G401 (cell line): ENCODE results near the gene NEK4. TPM values are rescaled to one million over a fixed set of nuclear protein-coding genes. Genes with fewer than 3 reads are reported as not detected.

Source experiments
- DNase-seq: peaks from one replicate; pipeline ENCODE4 v3.0.0-alpha.2; 2015; ENCODE audit warnings: low spot score
- in situ Hi-C: cut with HindIII; loops from 2 replicates; pipeline ENCODE4 v1.10.0; 2016; ENCODE audit warnings: low sequenced_read_pairs, mixed read lengths
- total RNA-seq: library from RNA; depleted of rRNA; stranded (reverse); fragments of >200 nt; shearing (Covaris generic); gene quantifications from 2 replicates; pipeline ENCODE4 v1.2.3, GENCODE V29; 2014; rRNA removed

The NEK4 gene
- 34.1 and 40.7 TPM in 2 replicates for total RNA-seq

DNA sequence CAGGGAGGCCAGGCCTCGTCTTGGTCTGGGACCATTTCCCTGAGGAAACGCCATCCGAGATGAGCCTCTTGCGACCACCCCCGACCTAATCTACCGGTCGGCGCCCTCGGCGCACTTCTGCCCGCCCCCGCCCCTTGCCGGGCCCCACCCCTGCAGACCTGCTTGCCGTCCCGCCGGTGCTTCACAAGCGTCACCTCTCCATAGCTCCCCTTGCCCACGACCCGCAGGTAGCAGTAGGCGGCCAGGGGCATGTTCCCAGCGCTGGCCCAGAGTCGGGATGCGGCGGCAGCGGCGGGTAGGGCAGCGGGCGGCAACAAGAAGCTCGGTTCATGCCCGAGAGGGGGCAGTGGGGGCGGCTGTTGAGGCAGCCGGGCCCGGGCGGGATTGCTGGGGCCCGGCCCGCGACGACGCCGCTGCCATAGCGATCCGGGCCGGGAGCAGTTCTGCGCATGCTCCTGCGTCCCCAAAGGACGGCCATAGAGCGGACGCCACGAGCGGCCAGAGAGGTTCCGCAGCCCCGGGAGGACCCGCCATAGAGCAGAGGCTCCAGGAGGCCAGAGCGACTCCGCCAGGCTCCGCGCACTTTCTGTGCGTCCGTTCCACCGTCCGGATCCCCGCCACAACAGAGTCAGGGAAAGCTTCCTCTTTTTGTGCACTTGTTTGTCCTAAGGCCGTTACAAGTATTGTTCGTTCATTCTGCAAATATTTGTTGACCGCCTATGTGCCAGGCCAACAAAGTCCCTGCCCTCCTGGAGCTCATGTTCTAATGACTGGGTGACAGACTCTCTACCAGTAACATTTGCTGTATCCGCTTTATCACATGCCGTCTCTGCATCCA, at the start of gene NEK4:
Gene NEK4 (minus strand): TSS at position 445 of the 838 bp plus-strand sequence. CDS start 194 bp downstream, at position 251.
- peak; percentile 93 for DNase-seq

GRCh38 chr3:52819936-52820335, 49.2 kb upstream of the NEK4 start:
- in situ Hi-C loops = no loop called here
- no peak for DNase-seq

More for the DNA sequence above, at the start of gene NEK4:
- in situ Hi-C loops = no loop called here

DNA sequence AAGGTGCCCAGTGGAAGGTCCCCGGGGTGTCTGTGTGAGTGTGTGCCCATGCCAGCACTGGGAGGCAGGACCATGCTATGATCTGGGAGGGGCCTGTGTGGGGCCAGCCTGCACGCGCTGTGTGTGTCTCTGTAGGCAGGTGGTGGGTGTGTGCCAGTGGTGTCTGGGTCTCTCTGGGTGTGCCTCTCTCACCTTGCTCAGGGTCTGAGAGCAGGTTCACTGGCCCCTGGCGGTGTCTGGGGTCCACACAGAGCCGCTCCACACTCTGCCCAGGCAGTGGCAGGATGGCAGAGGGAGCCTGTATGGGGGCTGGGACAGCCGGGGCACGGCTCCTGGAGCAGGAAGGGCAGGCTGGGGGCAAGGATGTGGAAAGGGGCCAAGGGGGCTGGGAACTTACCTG, 47.1 kb upstream of the NEK4 start:
- DNase-seq = no peak
- in situ Hi-C loops = no loop called here

DNA sequence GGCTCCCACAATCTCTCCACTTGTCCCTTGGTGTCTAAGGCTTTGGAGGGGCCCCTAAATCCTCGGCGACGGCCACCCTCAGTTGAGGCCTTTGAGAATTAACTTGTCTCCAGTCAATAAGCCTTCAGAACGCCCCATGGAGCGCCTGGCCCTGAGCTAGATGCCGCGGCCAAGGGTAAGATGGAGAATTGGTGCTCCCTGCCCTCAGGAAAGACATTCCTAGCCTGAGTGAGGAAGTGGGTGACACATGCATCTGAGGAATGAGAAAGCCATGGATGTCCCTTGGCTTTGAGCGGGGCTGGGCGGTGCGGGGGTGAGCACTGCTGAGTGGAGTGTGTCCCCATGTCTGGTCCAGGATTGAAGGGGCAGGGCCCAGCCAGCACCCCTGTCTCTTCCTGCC, 46.5 kb upstream of the NEK4 start:
- in situ Hi-C loops = no loop called here
- no peak for DNase-seq

DNA sequence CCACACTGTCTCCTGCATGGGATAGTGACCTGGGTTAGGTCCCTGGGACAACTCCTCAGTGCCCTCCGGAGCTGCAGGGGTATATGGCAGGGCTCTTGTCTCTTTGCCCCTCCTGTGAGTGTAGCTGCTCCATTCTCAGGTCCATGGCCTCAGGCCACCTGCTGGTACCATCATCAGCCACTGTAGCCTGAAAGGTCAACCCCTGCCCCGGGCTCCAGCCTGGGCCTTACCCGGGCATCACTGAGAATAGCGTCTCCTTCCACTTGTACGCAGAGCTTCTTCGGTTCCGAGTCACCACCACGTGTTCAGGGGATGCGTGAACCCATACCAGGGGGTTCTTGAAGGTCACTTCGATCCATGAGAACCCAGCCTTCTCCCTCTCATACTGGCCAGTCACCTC, 45.9 kb upstream of the NEK4 start:
- no peak for DNase-seq
- in situ Hi-C loops = no loop called here

DNA sequence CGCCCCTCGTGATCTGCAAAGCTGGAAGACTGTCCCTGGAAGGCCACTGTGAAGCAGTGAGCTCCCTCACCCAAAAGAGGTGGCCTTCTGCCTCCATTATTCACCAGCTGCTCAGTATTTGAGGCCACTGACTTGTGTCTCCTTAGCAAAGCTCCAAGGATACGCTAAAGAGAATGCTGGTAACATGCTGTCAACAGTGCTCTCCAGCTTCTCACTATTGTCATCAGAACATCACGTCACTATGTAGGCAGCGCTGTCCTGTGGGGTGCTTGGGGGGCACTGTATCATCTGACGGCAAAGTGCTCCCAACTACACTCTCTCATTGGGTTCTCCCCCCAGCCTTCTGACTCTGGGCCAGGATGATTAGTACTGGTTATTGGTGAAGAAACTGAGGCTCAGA, 45.5 kb upstream of the NEK4 start:
- in situ Hi-C loops = no loop called here
- DNase-seq = no peak

GRCh38 chr3:52813810-52814209, 43.1 kb upstream of the NEK4 start:
- no peak for DNase-seq
- in situ Hi-C loops = no loop called here

DNA sequence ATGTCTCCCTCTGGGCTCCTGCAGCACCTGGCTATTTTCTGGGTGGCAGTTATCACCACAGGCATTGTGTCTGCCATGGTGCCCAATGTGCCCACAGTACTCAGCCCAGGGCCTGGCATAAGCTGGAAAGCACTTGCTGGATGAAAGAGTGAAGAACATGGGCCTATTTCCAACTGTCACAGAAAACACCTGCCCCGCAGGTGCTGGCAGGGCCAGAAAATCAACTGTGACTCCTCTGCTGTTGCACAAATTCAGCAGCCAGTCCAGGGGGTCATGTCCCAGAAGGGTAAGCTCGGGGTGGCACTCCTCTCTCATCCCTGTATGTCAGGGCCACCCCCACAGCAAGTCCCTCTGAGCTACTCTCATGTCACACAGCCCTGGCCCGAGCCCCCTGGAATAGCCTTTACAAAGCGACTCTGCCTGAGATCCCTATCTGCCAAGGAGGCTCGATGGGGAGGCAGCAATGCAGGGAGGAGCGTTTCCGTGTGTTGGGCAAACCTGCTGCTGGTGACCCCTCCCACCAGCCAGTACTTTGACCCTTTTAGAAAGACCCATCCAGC, 40.8 kb upstream of the NEK4 start:
- in situ Hi-C loops = no loop called here
- peak; percentile 64 for DNase-seq

DNA sequence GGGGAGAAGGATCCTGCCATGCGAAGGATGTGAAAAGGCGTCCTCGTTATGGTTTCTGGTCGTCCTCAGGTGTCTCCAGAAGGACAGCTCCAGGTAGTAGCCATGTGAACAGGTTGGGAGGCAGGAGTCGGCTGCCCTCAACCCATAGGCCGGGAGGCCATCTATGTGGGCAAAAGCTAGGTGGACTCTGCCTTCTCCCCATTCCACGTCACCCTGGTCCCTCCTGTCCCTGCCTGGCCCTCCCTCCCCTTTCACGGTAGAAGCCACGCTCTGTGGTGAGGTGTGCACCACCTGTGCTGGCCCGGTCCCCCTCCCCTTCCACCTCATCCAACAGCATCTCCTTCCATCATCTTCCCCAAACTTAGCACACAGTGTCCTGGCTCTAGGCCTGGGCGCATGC, 40.2 kb upstream of the NEK4 start:
- DNase-seq = peak; percentile 55
- in situ Hi-C loops = no loop called here

- DNase-seq = no peak
- in situ Hi-C loops = no loop called here
These were observed 39.1 kb upstream of the NEK4 start for GRCh38 chr3:52809662-52810377.

DNA sequence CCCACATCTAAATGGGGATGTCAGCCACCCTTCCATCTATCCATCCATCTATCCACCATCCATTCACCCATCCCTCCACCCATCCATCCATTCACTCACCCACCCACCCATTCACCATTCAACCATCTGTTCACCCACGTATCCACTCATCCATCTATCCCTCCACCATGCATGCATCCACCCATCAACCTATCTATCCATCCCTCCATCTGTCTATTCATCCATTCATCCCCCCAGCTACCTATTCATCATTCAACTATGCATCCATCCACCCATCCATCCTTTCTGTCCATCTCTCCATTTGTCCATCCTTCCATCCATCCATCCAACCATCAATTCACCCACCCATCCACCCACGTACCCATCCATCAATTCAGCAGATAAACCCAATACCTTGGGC, 38.4 kb upstream of the NEK4 start:
- in situ Hi-C loops = no loop called here

GRCh38 chr3:52805270-52806039, 34.7 kb upstream of the NEK4 start:
- peak; percentile 21 for DNase-seq
- in situ Hi-C loops = no loop called here

More for the DNA sequence above, 38.4 kb upstream of the NEK4 start:
- DNase-seq = no peak

DNA sequence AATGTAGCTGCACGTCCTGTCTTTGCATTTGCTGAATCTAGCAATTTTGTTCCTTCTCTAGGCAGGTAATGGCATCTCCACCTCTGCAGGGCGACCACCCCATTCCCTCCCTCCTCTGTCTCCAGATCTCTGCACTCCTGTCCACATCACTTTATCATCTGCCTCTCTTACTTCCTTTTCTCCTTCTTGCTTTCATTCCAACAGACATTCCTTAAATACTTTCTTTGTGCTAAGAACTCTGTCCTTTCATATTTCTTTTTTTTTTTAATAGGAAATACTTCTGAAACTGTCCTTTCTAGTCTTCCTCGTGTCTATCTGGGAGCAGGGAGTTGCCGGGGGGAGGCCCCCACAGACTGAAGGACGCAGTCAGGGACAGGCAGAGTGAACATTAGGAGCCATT, 31.1 kb upstream of the NEK4 start:
- in situ Hi-C loops = no loop called here

DNA sequence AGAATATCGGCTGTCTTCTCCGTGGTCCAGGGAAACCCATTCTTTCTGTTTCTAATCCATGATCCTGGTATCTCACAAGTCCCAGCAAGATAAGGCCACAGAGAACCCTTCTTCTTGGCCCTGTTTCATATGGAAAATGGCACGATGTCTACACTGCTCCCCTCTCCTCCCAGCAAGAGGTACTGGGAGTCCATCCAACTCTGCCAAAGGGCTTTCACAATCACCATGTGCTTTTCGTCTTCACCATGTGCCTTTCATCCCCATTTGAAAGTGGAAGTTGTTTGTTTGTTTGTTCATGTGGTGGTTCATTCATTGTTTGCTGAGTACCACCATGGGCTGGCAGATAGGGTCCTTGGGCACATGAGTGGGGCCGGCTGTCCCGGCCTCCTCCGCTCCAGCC, 29.3 kb upstream of the NEK4 start:
- in situ Hi-C loops = no loop called here
- no peak for DNase-seq

More for the DNA sequence above, 31.1 kb upstream of the NEK4 start:
- no peak for DNase-seq

DNA sequence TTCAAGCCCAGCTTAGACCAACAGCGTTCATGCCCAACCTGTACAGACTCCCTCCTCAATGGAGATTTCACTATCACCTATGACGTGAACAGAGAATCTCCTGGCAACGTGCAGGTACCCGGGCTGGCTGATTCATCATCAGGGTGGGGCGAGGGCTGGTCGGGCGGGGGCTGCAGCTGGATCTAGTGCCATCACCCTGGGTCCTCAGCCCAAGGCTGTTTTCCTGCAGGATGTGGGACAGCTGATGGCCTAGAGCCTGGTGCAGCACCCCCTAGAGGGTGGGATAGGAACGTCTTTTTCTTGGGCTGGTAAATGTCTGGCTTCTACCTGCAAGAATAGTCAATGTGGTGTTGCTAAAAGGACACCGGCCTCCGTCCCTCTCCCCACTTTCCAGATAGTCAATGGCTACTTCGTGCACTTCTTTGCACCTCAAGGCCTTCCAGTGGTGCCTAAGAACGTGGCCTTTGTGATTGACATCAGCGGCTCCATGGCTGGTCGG, 28.3 kb upstream of the NEK4 start:
- in situ Hi-C loops = no loop called here
- peak; percentile 8 for DNase-seq

DNA sequence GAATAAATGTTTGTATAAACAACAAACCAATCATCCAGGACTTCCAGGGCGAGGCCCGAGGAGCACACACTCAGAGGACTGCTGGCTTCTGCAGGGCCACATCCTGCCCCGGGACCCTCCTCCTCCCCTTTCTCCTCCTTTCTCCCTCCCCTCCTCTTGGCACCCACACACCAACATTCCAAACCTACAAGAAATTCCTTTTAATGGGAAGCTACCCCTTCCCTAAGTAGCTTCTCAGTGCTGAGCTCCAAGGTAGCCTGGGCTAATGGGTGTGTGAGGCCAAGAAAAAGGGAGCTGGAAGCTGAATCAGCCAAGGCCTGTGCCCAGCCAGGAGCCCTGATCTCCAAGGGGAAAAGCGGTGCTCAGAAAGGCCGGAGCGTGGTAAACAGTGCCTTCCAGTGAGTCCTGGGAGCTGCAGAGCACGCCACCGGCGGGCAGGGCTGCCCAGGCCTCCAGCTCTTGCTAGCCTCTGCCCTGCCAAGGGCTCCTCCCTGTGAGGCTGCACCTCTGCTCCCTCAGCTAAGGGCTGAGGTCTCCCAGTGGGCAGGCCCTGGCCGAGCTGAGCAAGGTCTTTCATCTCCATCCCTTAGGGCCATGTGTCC, 27.7 kb upstream of the NEK4 start:
- DNase-seq = no peak
- in situ Hi-C loops = no loop called here

- DNase-seq = no peak
- in situ Hi-C loops = no loop called here
These were observed 25.7 kb upstream of the NEK4 start for GRCh38 chr3:52796411-52796810.

- DNase-seq = no peak
- in situ Hi-C loops = no loop called here
These were observed 24.7 kb upstream of the NEK4 start for GRCh38 chr3:52795298-52795900.
